Right hindlimb (tissue), 1 donor: ENCODE results near the gene TBC1D20.
A peak's percentile ranks its signal among the peaks of the same experiment; 100 is the strongest.

Experiments
- DNase-seq: peaks from one replicate; pipeline ENCODE4 v3.0.0-alpha.2; 2018

The TBC1D20 gene

DNA sequence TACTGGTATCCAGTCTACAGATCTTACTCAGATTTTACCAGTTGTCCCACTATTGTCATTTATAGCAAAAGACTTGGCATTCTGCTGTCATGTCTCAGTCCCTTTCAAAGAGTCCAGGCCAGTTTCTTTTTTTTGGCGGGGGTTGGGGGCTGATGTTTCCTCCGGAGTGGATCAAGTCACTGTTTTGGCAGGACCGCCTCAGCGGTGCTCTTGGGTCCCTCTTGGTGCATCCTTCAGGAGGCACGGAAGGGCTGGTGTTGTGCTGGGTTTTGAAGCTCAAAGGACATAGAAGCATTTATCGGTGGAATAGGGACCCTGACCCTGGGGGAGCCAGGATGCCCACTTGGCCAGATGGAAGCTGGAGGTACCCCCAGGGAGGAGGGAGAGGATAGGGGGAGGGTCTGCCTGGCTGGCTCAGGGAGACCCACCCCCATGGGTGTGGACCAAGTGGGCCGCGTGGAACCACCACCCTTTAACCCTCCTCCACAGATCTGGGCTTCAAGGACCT, 43.4 kb downstream of the TBC1D20 start:
- DNase-seq: no peak

DNA sequence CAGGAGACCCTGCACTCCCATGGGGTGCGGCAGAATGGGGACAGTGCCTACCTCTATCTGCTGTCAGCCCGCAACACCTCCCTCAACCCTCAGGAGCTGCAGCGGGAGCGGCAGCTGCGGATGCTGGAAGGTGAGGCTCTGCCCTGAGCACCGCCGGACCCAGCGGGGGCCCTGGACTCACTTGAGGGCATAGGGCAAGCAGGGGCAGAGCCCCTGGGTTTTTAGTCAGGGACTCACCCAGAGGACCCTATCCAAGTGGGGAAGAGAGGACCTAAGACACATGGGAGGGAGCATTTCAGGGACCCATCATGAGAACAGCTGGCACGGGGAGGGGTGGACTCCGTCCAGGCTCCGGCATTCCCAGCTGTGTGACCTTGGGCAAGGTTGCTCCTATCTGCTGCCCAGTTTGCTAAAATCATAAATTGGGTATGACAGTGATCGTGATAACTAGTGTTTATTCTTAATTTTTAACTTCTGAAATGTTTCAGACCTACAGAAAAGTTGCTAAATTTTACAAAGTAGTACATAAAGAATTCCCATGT, 44.5 kb downstream of the TBC1D20 start:
- no peak for DNase-seq

DNA sequence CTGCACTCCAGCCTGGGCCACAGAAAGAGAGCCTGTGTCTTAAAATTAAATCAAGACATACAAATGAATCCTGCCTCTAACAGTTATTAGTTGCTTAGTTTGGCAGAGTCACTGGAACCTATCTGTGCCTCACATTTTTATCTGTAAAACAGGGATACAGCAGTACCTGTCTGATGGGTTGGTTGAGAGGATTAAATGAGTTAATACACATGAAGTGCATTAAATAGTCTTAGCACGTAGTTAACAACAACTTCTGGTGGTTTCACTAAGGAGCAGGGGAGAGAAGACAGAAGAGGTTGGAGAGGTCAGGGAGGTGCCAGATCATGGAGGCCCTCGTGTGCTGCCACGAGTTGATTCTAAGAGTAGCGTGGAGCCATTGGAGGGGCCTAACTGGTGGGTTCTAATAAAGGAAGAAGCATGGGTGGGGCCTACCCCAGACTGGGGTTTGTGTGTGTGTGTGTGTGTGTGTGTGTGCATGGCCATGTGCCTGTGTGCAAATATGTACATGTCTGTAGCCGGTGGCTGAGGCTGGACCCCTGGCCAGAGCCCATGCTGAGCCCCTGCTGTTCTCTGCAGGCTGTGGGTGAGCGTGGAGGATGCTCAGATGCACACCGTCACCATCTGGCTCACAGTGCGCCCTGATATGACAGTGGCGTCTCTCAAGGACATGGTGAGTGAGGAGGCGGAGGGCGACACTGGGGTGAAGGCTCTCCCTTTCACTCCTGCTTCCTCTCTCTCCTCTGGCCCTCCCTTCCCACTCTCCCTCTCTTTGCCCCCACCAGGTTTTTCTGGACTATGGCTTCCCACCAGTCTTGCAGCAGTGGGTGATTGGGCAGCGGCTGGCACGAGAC, 45.2 kb downstream of the TBC1D20 start:
- no peak for DNase-seq

DNA sequence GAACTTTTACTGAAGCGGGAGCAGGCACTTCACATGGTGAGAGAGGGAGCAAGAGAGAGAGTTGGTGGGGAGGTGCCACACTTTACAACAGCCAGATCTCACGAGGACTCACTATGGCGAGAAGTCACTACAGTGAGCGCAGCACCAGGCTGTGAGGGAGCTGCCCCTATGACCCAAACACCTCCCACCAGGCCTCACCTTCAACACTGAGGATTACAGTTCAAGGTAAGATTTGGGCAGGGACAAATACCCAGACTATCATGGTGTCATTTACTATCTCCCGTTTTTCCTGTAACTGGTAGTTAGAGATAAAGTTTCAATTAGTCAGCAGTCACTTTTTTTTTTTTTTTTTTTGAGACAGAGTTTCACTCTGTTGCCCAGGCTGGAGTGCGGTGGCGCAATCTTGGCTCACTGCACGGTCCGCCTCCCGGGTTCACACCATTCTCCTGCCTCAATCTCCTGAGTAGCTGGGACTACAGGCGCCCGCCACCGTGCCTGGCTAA, 46.5 kb downstream of the TBC1D20 start:
- no peak for DNase-seq

- DNase-seq: no peak
Observed at GRCh38 chr20:414161-414560, 48.2 kb downstream of the TBC1D20 start.

GRCh38 chr20:412081-412480, 50.3 kb downstream of the TBC1D20 start:
- no peak for DNase-seq

- DNase-seq: no peak
Observed at GRCh38 chr20:409697-410559, 52.4 kb downstream of the TBC1D20 start.

- no peak for DNase-seq
Observed at GRCh38 chr20:408843-409696, 53.3 kb downstream of the TBC1D20 start.

DNA sequence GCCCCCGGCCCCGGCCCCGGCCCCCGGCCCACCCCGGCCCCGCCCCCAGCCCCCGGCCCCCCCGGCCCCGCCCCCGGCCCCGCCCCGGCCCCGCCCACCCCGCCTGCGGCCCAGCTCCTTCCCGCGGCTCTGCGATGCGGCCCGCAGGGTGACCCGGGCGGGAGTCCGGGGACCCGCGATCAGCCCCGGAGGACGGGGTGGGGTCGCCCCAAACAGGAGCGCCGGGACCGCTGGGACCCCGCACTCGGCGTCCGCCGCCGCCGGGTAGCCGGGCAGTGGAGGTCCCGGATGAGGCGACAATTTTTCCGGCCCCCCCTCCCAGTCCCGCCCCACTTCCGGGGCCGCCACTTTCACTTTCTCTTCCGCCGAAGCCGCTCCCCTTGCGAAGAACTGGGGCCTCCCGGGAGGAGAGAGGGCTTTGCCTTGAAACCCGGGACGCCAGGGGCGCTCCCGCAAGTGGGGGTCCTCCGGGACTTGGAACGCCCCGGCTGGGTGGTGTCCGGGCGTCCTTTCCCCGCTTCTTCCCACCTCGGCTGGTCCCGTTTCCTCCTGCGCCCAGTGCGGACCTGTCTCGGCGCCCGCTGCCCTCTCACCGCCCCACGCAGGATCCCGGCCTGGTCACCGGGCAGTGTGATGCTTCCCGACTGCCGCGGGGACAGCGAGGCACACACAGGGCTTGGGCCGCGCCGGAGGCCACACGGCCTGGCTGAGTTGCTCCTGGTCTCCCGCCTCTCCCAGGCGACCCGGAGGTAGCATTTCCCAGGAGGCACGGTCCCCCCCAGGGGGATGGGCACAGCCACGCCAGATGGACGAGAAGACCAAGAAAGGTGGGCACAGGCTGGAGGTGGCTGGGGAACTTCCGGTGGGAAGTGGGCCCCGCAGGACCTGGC, 54.1 kb downstream of the TBC1D20 start, which contains the start of gene RBCK1:
RBCK1 (plus strand) TSS at position 347 of the 890 bp plus-strand sequence; CDS start at position 806, 459 bp downstream.
- peak; percentile 92 for DNase-seq

GRCh38 chr20:407133-407952, 55.0 kb downstream of the TBC1D20 start:
- peak; percentile 86 for DNase-seq

DNA sequence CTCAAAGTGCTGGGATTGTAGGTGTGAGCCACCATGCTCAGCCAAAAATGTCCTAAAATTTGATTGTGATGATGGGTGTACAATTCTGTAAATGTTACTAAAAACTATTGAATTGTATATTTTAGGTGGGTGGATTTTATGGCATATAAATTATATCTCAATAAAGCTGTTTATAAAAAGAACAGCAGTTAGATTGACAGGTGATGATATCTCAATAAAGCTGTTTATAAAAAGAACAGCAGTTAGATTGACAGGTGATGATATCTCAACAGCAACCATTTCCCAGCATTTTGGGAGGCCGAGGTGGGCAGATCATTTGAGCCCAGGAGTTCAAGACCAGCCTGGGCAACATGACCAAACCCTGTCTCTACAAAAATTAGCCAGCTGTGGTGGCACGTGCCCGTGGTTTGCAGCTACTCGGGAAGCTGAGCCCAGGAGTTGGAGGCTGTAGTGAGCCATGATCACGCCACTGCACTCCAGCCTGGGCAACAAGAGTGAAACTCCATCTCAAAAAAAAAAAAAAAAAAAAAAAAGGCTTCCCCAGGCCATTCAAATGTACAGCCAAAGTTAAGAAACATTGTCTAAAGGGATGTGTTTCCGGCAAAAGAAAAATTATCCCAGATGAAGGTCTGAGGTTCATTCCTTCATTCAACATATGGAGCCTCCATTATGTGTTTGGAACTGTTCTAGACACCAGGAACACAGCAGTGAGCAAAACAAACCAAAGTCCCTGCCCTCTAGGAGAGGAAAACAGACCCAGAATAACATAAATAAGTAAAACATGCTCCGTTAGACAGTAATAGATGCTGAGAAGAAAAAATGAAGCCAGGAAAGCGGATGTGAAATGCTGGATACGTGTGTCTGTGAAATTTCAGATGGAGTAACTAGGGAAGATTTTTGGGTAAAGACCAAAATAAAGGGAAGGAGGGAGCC, 55.9 kb downstream of the TBC1D20 start:
- DNase-seq: no peak

- no peak for DNase-seq
Observed at GRCh38 chr20:404088-404487, 58.2 kb downstream of the TBC1D20 start.

DNA sequence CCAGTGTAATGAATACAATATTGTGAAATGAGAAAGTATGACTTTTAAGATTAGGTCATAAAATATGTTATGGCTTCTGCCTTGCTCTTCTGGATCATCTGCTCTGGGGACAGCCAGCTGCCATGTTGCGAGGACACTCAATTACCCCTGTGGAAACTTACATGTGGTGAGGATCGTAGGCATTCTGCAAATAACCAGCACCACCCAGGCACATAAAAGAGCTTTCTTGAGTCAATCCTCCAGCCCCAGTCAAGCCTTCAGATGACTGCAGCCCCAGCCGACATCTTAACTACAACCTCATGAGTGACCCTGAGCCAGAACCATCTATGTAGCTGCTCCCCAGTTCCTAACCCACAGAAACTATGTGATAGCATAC, 58.8 kb downstream of the TBC1D20 start:
- no peak for DNase-seq

- no peak for DNase-seq
Observed at GRCh38 chr20:402898-403581, 59.3 kb downstream of the TBC1D20 start.

DNA sequence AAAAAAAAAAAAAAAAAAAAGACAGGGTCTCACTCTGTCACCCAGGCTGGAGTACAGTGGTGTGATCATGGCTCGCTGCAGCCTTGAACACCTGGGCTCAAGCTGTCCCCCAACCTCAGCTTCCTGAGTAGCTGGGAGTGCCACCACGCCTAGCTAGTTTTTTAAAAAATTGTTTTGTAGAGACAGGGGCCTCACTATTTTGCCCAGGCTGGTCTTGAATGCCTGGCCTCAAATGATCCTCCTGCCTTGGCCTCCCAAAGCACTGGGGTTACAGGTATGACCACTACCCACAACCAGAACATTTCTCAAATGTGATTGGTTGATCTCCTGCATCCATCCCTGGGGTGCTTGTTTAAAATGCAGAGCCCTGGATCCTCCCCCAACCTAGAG, 59.8 kb downstream of the TBC1D20 start:
- no peak for DNase-seq

DNA sequence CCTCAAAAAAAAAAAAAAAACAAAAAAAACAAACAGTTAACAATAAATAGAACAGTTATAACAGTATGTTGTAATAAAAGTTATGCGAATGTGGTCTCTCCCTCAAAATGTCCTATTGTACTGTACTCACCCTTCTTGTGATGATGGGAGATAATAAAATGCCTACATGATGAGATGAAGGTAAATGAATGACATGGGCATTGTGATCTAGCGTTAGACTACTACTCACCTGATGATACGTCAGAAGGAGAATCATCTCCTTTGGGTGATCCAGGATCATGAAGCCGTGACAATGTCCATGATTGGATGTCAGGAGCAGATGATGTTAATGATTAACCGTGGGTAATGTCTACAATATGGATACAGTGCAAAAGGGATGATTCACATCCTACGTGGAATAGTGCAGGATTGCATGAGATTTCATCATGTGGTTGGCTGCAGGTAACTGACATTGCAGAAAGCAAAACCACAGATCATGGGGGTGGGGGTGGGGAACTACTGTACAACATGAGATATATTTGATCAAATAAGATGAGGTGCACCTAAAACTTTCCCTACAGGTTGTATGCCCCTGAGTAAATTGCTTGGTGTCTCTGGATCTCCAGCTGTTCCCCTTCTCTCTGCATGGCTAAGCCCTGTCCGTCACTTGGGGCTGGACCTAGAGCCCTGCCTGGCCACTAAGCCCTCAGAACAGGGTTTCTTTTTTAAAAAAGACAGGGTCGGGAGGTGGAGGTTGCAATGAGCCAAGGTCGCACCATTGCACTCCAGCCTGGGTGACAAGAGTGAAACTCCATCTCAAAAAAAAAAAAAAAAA, 60.4 kb downstream of the TBC1D20 start:
- no peak for DNase-seq
